Stimulated activated naive B cell treated with anti-CD40 and anti-IgM and Interleukin-4, amounts not matched to agents 10 μg/mL and 1 μg/mL and 100 μg/mL, for 72 hours (primary cell): Measurements from ENCODE around the gene TNFAIP6.
"Not testable (repeated sequence)": the region's sequence is repeated elsewhere in the genome, so short reads cannot be mapped to it uniquely, and the experiment has no call there.

ENCODE experiments used
- ATAC-seq, 2 donors: fragments of 150-1000 bp; cut with Tn5 transposase; replicated peaks; 2 replicates each; pipeline ENCODE4 v1.10.0; 2021; ENCODE audit warnings: moderate library complexity in 1 of 2
- DNase-seq: peaks from one replicate; pipeline ENCODE4 v3.0.0; 2021
- H3K27ac Mint-ChIP-seq: one replicate; pipeline ENCODE4 v1.8.0; 2022; ENCODE audit warnings: mild to moderate bottlenecking, mixed read lengths
- H3K27me3 Mint-ChIP-seq, 2 donors: one replicate each; pipeline ENCODE4 v1.8.0; 2022; ENCODE audit warnings: mixed read lengths in 2 of 2
- H3K36me3 Mint-ChIP-seq, 2 donors: one replicate each; pipeline ENCODE4 v1.8.0; 2022; ENCODE audit warnings: mixed read lengths in 2 of 2, mild to moderate bottlenecking in 1 of 2
- H3K4me1 Mint-ChIP-seq, 2 donors: one replicate each; pipeline ENCODE4 v1.8.0; 2022; ENCODE audit warnings: mixed read lengths in 2 of 2, mild to moderate bottlenecking in 1 of 2
- H3K4me3 Mint-ChIP-seq, 2 donors: one replicate each; pipeline ENCODE4 v1.8.0; 2022; ENCODE audit warnings: mild to moderate bottlenecking in 2 of 2, mixed read lengths in 2 of 2, moderate library complexity in 1 of 2
- H3K9me3 Mint-ChIP-seq, 2 donors: one replicate each; pipeline ENCODE4 v1.8.0; 2022; ENCODE audit warnings: mixed read lengths in 2 of 2, mild to moderate bottlenecking in 1 of 2

TNFAIP6 gene

DNA sequence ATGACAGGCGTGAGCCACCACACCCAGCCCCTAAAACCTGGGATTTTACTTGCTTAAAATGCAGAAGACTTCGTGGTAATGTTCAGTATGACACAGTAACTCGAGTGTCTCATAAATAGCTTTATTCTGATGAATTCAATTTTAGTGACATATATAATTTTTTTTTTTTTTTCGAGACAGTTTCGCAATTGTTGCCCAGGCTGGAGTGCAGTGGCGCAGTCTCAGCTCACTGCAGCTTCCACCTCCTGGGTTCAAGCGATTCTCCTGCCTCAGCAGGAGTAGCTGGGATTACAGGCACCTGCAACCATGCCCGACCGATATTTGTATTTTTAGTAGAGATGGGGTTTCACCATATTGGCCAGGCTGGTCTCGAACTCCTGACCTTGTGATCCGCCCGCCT lies 64.3 kb downstream of the TNFAIP6 start:
- H3K27me3 Mint-ChIP-seq, H3K9me3 Mint-ChIP-seq, DNase-seq, H3K27ac Mint-ChIP-seq, H3K4me3 Mint-ChIP-seq, ATAC-seq: not testable (repeated sequence)
- Mint-ChIP-seq H3K4me1 (peaks cover 4 to 17% of the 10 kb centered on the region in 2 donors), H3K36me3 (peaks cover 37 to 57% of the 10 kb centered on the region in 2 donors)

DNA sequence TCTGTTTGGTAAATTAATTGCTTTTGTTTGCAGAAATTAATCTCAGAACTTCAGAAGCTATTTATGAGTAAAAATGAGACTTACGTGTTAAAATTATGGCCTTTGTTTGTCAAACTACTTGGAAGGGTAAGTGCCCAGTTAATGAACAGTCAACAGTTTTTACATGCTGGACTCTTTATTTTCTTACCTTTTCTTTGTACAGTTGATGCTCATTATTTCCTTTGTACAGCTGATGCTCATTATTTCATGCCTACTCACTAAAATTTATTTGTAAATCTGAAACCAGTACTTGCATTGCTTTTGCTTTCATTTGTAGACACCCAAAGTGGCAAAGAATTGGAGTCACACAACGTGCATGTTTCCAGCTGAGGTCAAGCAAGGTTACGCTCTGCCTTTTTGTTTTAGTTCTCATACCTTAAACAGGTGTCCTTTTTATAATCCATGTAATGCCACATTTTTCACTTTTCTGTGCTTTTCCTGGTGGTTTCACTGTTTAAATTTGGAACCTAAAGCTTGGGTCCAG lies 65.6 kb downstream of the TNFAIP6 start:
- no peak overlapping the region for H3K27ac Mint-ChIP-seq

DNA sequence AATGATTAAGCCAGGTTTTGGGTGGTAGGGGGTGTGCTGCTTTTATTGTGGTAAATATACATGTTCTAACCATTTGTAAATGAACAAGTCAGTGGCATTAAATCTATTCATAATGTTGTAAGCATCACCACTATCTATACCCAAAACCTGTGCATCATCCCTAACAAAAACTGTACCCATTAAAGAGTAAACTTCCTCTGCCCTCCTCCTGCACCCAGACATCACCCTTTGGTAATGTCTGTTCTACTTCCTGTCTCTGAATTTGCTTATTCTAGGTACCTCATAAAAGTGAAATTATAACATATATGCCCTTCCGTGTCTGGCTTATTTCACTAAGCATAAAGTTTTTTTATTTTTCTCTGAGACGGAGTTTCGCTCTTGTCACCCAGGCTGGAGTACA lies 66.4 kb downstream of the TNFAIP6 start:
- Mint-ChIP-seq H3K4me1 (peaks cover 5 to 17% of the 10 kb centered on the region in 2 donors), H3K9me3 (no peaks in the 10 kb centered on the region), H3K36me3 (peaks cover 36 to 60% of the 10 kb centered on the region in 2 donors), H3K27ac (no peak overlapping the region), H3K4me3 (no peak overlapping the region), H3K27me3 (no peaks in the 10 kb centered on the region)
- ATAC-seq, result no peak
- no peak for DNase-seq

More for the DNA sequence above, 65.6 kb downstream of the TNFAIP6 start:
- peaks cover 5 to 17% of the 10 kb centered on the region in 2 donors for H3K4me1 Mint-ChIP-seq
- no peaks in the 10 kb centered on the region for H3K9me3 Mint-ChIP-seq
- H3K27me3 Mint-ChIP-seq, result no peaks in the 10 kb centered on the region
- H3K36me3 Mint-ChIP-seq, result peaks cover 36 to 55% of the 10 kb centered on the region in 2 donors
- ATAC-seq (no peak), DNase-seq (no peak)
- H3K4me3 Mint-ChIP-seq, result no peak overlapping the region
